CD4-positive, alpha-beta T cell treated with Interleukin-17A for 1 hour (primary cell): ENCODE data around the gene OBSCN.

Source experiments
- DNase-seq: peaks from one replicate; pipeline ENCODE4 v3.0.0-alpha.2; 2020

OBSCN gene

GRCh38 chr1:228289996-228290881 lies 82.4 kb downstream of the OBSCN start:
- DNase-seq = no peak

GRCh38 chr1:228291906-228292608 lies 84.2 kb downstream of the OBSCN start:
- no peak for DNase-seq

GRCh38 chr1:228292609-228292911 lies 84.7 kb downstream of the OBSCN start:
- DNase-seq = no peak

- no peak for DNase-seq
These were observed 85.5 kb downstream of the OBSCN start for GRCh38 chr1:228293393-228293792.

- no peak for DNase-seq
These were observed 86.1 kb downstream of the OBSCN start for GRCh38 chr1:228293816-228294500.

GRCh38 chr1:228294717-228295116 lies 86.9 kb downstream of the OBSCN start:
- no peak for DNase-seq

- no peak for DNase-seq
These were observed 87.4 kb downstream of the OBSCN start for GRCh38 chr1:228295201-228295600.

- DNase-seq = no peak
These were observed 88.1 kb downstream of the OBSCN start for GRCh38 chr1:228295981-228296380.

- DNase-seq = no peak
These were observed 89.4 kb downstream of the OBSCN start for GRCh38 chr1:228297242-228297641.

GRCh38 chr1:228297822-228298221 lies 90.0 kb downstream of the OBSCN start:
- no peak for DNase-seq

- no peak for DNase-seq
These were observed 90.6 kb downstream of the OBSCN start for GRCh38 chr1:228298471-228298870.

- DNase-seq = no peak
These were observed 91.4 kb downstream of the OBSCN start for GRCh38 chr1:228299211-228299610.

GRCh38 chr1:228299901-228300300 lies 92.1 kb downstream of the OBSCN start:
- DNase-seq = no peak

GRCh38 chr1:228302086-228302485 lies 94.2 kb downstream of the OBSCN start:
- no peak for DNase-seq

- no peak for DNase-seq
These were observed 95.8 kb downstream of the OBSCN start for GRCh38 chr1:228303596-228303995.

- DNase-seq = no peak
These were observed 96.4 kb downstream of the OBSCN start for GRCh38 chr1:228304225-228304624.

GRCh38 chr1:228304766-228305395 lies 97.0 kb downstream of the OBSCN start:
- no peak for DNase-seq

GRCh38 chr1:228305721-228306152 lies 97.9 kb downstream of the OBSCN start:
- DNase-seq = no peak

- DNase-seq = no peak
These were observed 98.7 kb downstream of the OBSCN start for GRCh38 chr1:228306275-228307217.

GRCh38 chr1:228307218-228308023 lies 99.6 kb downstream of the OBSCN start:
- DNase-seq = no peak

- DNase-seq = no peak
These were observed 100.3 kb downstream of the OBSCN start for GRCh38 chr1:228308085-228308601.
